NCI-H460 (cell line): ENCODE measurements around the gene PATJ. TPM values are rescaled to one million over a fixed set of nuclear protein-coding genes. Genes with fewer than 3 reads are reported as not detected.

ENCODE experiments used
- DNase-seq: peaks from one replicate; pipeline ENCODE4 v3.0.0-alpha.2; 2016; ENCODE audit warnings: low read depth; ENCODE audit errors: extremely low read depth
- total RNA-seq: library from RNA; depleted of rRNA; stranded (reverse); fragments of >200 nt; shearing (Covaris generic); gene quantifications from 2 replicates; pipeline ENCODE4 v1.2.3, GENCODE V29; 2014

Gene PATJ
- total RNA-seq, 1 experiment from 2014 or later, result 21.1 TPM

DNA sequence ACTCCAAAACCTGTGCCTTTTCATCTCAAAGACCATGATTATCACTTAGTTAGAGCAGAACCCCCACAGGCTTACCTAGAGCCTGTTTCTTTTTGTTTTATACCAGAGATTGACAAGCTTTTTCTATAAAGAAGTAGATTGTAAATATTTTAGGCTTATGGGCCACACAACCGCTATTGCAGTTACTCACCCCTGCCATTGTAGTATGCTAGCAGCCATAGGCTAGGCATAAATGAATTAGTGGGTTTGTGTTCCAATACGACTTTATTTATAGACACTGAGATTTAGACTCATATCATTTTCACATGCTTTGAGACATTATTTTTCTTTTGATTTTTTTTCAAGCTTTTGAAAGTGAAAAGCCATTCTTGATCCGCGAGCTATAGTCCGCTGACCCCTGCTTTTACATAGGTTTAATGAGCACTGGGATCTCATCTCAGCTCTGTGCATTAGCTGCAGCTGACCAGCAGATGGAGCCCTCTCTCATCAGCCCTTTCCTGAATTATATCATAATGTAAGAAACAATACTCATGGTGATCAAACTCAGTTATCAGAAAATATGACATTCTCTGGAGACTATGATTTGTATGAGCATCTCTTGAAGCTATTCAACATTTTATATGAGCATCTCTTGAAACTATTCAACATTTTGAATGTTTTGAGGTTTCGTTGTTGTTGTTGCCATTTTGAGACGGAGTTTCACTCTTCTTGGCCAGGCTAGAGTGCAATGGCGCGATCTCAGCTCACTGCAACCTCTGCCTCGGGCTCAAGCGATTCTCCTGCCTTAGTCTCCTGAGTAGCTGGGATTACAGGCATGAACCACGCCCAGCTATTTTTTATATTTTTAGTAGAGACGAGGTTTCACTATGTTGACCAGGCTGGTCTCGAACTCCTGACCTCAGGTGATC, 340.4 kb downstream of the PATJ start:
- peak; percentile 44 for DNase-seq

DNA sequence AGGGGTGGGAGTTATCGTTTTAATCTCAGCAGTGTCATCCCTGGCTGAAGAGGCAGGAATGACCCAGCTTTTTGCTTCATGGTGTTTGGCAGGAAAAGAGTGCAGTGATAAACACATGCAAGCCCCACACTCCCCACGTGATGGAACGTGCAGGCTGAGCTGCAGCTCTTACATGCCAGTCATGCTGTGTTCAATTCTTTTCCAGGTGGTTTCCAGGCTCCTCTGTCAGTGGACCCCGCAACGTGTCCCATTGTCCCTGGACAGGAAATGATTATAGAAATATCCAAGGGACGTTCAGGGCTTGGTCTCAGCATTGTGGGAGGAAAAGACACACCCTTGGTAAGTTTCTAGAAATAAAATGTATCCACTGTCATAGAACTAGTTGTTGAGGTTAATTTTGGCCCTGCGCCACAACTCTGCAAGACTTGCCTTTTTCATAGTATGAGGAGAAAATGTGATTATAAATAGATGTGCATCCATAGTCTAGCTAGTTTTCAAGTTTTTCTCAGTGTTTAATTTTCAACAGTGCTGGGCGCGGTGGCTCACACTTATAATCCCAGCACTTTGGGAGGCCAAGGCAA, 342.1 kb downstream of the PATJ start:
- DNase-seq, result no peak

DNA sequence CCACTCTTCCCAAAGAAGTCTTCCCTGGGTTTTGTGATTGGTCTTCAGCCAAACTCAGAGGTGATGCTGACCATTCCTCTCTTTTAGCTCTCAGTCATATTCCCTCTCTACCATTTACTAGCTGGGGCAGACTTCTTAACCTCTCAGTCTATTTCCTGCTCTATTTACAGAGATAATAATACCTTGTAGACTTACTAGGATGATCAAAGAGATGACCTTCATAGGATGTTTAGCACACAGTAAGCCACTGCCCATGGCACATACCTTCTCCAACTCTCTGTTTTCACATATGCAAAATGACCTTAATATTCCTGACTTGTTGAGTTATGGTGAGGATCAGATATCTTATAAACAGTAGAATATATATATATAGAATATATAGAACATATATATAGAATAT, 346.2 kb downstream of the PATJ start:
- no peak for DNase-seq

DNA sequence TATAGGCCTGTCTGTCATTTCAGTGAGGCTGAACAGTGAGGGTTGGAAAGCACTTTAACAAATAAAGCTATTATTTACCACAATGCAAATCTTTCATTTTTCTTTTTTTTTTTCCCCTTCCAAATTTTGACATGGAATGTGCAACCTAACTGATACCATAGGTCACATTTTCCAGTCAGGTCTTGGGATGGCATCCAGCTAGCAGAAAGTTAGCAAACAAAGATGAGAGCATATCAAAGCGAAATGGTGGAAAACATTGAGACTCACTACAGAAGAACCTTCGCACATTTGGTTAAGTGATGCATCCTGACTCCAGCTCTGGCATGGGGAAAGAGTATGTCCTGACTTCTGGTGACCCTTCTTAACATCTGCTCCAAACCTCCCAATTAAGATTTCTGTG, 347.3 kb downstream of the PATJ start:
- DNase-seq, result no peak

DNA sequence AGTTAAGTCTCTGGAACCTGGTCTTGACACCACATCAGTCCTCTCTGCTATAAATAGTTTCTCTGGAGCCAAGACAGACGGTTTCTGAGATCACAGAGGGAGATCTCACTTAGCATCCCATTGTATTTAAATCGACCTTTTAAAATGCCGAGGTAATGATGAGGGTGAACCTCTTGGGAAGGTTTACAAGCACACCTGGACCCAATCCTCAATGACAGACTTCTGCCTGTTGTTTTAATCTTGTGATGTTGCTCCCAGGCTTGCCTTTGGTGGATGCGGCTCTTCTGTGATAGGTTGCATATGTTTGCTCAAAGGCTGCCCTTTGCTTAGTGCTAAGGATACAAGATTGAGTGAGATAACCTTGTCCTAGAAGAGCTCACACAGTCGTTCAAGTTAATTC, 347.7 kb downstream of the PATJ start:
- DNase-seq, result no peak

DNA sequence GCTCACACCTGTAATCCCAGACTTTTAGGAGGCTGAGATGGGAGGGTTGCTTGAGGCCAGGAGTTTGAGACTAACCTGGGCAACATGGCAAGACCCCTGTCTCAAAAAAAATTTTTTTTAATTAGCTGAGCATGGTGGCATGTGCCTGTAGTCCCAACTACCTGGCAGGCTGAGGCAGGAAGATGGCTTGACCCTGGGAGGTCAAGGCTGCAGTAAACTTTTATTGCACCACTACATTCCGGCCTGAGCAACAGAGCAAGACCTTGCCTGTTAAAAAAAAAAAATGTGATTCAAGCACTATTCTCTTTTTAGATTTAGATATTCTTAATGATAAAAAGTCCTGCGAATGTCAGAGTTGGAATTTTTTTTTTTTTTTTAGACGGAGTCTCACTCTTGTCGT, 349.8 kb downstream of the PATJ start:
- DNase-seq, result no peak

DNA sequence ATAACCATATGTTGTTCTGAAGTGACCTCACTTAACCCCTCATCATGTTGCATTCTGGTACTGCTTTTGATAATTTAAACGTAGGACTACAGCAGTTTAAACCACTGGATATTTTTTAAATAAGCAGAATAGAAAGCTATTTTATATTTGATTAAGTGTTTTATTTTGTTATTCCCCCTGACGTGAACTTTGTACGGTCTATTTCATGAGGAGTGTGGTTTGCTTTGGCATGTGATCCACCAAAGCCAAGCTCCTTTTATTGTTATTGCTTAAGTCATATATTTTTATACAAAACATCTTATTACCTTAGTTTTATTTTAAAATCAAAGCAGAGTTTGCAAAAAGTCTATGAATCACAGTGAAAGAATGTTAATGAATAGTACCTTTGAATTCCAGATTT, 351.0 kb downstream of the PATJ start:
- DNase-seq, result no peak

DNA sequence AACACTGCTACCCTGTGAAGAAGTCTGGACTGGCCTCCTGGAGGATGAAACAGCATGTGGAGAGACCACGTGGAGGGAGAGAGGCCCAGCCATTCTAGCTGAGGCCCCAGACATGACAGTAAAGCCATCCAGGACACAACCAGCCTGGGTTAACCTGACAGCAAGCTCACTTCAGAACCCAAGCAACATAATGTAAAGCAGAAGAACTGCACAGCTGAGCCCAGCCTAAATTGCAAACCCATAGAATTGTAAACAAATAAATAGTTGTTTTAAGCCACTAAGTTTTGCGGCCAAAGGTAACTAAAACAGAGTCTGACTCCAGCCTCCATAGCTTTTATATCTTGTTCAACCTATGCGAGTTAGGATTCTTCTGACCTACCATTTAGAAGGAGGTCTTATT, 355.2 kb downstream of the PATJ start:
- DNase-seq, result no peak

DNA sequence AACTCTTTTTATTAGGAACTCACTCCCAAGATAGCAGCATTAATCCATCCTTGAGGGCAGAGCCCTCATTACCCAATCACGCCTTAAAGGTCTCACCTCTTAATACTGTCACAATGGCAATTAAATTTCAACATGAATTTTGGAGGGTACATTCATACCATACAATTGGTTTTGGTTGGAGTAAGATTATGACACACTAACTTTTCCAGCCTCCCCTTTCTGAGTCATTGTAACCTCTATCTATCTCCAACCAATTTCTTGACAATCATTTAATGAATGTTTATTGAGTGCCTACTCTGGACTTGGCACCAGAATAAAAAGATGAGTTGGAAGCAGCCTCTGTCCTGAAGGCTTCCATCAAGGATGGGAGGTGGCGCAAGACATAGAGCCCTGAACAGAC, 358.2 kb downstream of the PATJ start:
- DNase-seq, result no peak

DNA sequence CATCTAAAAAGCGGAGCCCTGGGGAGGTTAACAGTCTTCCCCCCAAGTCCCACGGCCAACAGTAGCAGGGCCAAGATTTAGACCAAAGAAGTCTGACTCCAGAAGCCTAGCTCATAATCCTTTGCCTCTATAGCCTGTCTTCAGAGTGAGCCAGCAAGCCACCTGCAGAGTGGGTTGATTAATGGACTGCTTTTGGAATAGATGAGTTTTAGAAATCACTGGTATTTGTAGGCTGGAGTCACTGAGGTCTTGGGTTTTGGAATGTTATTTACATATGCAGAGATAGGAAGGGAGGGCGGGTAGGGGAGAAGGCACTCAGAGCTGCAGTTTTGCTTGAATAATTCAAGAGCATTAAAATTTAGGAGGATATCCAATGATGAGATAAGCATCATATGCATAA, 361.6 kb downstream of the PATJ start:
- DNase-seq, result no peak

DNA sequence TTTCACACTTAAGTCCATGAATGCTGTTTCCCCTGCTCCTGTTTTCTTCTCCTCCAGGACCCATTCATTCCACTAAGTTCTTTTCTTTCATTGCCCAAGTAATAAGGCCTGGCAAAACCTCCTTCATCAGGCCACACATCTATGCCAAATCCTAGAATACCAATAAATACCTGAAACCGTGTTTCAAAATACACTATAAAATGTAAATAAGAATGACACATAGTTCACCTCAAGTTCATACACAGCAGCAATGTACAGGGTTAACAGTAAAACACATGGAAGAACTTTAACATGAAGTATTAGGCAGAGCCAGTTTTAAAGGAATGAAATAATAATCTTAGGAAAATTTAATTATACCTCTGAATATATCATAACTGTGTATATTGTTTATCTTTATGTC, 365.6 kb downstream of the PATJ start:
- DNase-seq, result no peak

DNA sequence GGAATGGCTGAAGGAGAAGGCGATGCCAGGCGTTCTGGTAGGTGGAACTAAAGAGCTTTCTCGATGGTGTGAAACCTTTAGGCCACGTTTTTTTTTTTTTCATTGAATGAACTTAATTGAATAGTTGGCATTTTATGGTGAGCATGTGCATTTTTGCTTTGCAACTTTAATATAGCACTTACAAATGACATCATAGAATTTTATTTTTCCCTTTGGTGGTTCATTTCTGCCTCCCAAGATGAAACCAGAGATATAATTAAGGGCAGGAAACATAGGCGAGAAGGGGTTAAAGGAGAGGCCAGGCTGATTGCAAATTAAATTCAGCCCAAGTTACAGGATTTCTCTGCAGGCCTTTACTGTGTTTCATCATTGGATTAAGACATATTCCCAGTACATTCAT, 366.8 kb downstream of the PATJ start:
- no peak for DNase-seq

DNA sequence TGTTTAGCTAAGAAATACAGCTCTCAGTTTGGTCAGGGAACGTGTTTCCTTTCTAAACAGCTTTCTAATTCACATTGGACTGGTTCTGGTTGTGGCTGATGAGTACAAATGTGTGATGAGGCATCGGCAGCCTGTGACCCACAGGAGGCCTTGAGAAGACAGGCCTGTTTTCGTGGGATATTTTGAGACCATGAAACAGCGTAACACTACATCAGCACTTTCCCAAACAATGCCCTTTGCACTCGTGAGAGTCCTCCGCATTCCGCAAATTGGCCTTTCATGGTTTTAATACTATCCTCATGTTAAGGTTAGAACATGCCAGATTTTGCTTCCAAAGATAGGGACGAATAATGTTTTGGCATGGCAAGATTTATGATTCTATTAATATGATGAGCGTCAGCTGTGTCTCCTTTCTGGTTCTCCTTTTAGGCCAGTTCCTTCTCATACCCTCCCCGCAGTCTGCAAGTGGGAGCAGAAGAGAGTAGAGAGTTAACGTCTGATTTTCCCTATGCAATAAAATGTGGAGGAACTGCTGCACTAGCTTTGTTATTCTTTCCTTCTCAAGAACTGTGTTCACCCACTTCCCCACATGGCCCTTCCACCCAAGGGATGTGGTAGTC, 368.0 kb downstream of the PATJ start:
- DNase-seq, result no peak

DNA sequence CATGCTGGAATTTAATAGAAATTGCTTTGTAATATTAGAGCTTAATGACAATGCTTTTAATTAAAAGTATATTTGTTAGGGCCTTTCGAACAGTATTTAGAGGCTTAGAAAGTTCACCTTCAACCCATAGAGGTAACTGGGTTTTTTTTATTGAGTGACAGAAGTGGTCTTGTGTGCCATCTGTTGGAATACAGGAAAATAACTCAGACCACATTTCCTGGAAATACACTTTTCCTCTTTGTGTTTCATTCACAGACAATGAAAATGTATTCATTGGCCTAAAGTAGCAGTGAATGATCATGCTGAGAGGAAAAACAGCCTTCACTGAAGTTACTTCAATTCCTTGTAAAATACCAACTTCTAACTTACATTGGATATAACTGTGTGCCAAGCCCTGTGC, 368.8 kb downstream of the PATJ start:
- DNase-seq, result no peak

DNA sequence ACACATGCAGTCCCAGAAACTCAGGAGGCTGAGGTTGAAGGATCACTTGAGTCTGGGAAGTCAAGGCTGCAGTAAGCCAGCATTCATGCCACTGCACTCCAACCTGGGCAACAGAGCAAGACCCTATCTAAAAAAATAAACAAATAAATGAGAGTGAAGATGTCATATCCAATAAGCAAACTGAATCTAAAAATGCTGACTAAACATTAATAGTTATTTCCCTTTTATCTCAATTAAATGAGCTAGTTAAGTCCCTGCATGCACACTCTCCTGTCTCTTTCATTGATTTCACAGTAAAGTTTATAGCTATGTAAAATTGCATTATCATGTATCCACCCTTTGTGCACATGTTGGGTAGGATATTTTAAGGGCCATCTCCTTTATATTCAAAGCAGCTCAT, 371.2 kb downstream of the PATJ start:
- DNase-seq, result no peak

DNA sequence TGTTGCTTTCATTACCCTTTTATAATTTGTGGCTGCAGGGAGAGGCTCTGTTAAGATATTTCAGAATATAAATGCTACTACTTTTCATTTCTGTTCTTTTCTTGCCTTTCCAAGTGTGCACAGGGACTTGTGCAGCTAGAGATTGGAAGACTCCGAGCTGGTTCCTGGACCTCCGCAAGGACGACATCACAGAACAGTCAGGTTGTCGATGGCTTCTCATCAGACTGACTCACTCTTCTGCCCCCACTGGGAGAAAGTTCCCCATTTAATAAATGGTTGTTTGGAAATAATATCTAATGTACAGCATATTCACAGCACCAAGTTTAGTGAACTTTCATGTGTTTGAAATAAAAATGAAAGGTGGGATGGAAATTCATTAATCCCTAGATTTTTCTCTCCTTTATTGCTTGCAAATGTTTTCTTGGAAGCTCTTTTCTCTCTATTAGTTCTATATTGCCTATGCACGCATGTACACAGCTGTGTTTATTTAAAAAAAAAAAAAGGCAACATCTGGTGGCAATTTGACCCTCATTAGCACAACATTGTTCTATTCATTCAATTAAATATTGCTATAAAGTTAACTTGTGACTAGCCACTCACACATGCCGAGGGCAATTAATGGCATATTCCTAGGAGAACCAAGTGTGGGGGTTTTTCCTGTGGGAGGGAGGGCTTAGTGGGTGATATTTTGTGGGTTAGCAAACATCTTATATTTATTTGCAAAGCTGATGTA, 374.9 kb downstream of the PATJ start:
- no peak for DNase-seq

DNA sequence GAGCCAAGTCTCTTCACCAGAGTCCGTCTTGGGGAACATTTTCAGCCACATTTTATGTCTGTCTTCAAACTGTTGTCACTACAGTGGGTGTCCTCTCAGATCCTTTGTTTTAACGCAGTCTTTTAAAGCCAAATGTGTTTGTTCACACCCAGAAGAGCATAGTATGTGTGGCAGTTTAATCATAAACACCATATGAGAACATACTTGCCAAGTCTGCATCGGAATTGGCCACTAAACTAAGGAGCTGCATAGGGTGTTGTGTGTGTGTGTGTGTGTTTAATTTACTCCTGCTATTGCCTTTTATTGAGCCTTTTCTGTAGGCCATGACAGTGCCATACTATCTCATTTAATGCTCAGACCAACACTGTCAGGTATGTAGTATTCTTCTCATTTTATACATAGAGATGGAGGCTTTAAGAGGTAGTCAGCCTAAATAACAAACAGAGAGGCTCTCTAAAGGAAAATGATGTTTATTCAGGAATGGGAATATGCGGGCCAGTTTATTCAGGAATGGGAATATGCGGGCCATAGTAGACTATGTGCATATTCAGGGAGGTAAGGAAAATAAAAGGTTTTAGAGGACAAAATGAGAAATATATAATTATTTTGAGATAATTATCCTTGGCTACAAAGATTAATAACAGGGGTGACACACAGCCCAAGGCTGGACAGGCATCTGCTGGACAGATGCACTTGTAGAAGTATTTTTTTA, 384.5 kb downstream of the PATJ start:
- no peak for DNase-seq

DNA sequence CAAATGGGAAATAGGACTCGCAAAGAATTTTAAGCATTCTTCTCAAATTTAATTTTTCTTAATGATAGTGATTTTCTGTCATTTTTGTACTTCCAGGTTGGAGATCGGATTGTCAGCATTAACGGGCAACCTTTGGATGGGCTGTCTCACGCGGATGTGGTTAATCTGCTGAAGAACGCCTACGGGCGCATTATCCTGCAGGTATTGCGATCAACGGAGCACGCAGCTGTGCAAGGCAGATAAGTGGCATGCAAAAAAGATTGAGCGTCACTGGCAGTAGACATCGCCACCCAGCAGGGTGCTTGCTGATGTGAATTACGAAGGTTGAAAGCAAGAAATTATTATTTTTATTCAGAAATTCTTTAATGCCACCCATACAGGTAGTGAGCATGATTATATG, 386.5 kb downstream of the PATJ start:
- DNase-seq, result no peak

DNA sequence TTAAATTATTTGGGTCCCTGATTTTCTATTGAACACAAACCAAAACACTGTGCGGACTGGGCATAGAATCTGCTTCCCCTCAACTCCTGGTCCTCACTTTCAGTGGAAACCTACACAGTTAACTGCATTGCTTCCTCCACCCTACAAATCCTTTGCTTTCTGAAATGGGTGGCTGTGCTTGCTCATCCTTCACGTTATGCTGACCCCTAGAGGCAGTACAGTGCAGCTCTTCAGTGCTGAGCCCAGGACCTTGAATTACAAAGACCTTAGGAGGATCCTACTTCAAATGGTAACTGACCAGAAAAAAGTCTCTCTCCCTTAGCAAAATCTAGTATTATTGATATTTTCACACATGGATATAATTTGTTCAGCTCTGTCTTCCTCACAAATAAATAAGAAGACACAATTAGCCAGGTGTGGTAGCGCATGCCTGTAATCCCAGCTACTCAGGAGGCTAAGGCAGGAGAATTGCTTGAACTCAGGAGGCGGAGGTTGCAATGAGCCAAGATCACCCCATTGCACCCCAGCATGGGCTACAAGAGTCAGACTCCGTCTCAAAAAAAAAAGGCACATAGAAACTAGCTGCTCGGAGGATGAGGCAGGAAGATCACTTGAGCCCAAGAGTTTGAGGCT, 388.9 kb downstream of the PATJ start:
- peak; percentile 66 for DNase-seq

DNA sequence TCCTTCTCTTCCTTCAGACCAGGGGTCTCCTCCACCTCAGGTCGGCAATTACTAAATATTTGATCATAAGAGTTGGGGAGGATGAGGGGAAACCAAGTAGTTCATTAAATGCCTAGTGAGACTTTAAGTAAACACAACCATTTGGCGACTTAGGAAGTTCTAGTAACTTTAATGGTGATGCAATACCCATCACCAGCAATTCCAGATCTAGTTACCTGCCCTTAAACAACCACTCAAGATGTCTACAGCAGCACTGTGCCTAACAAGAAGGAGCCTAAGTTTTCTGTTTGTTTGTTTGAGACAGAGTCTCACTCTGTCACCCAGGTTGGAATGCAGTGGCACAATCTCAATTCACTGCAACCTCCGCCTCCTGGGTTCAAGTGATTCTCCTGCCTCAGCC, 395.7 kb downstream of the PATJ start:
- DNase-seq, result no peak
